ENCODE measurements around the gene HS1BP3.

GRCh38 chr2:20634507-20635112 lies 16.3 kb downstream of the HS1BP3 start:
- TF ChIP-seq CTCF (IDR thresholded peaks at IDR 0.05 in 4 of 5, conservative IDR thresholded peaks at IDR 0.05 in 1 of 5) (no peak), POLR2A (IDR thresholded peaks at IDR 0.05) (no peak)

All from gastrocnemius medialis (tissue), 4 donors.